Spleen (tissue), 11 donors: Measurements from ENCODE around the gene LDHAL6A. TPM values are rescaled to one million over a fixed set of nuclear protein-coding genes. Genes with fewer than 3 reads are reported as not detected.

ENCODE experiments used
- DNase-seq: peaks from one replicate; pipeline ENCODE4 v3.0.0-alpha.2; 2020
- H3K27ac ChIP-seq, 8 donors: fragments of 200-600 bp; sonication (generic) in 7 of 8; 1 replicate in 4 of 8; 2 replicates in 4 of 8; pipeline versions ENCODE4 v1.5.0 to v1.8.0; 2016 to 2021; ENCODE audit warnings: inconsistent platforms in 4 of 8, mild to moderate bottlenecking in 4 of 8, moderate library complexity in 1 of 8
- H3K27me3 ChIP-seq, 7 donors: fragments of 200-600 bp; sonication (generic) in 6 of 7; replicated peaks in 1 of 7; 1 replicate in 4 of 7; 2 replicates in 3 of 7; pipeline versions ENCODE4 v1.5.0 to v1.8.0; 2016 to 2021; ENCODE audit warnings: inconsistent platforms in 3 of 7, mild to moderate bottlenecking in 1 of 7
- H3K36me3 ChIP-seq, 6 donors: fragments of 200-600 bp; sonication (generic) in 5 of 6; 1 replicate in 4 of 6; 2 replicates in 2 of 6; pipeline versions ENCODE4 v1.5.0 to v1.8.0; 2016 to 2021; ENCODE audit warnings: inconsistent platforms in 2 of 6
- H3K4me1 ChIP-seq, 6 donors: fragments of 200-600 bp; sonication (generic) in 5 of 6; 1 replicate in 3 of 6; 2 replicates in 3 of 6; pipeline versions ENCODE4 v1.5.0 to v1.8.0; 2016 to 2021; ENCODE audit warnings: inconsistent platforms in 3 of 6
- H3K4me3 ChIP-seq, 8 donors: fragments of 200-600 bp; sonication (generic) in 7 of 8; 1 replicate in 4 of 8; 2 replicates in 4 of 8; pipeline versions ENCODE4 v1.5.0 to v1.8.0; 2016 to 2021; ENCODE audit warnings: inconsistent platforms in 4 of 8, mild to moderate bottlenecking in 4 of 8, moderate library complexity in 2 of 8
- H3K9me3 ChIP-seq, 8 donors: fragments of 200-600 bp; sonication (generic) in 7 of 8; 1 replicate in 4 of 8; 2 replicates in 4 of 8; pipeline versions ENCODE4 v1.5.0 to v1.8.0; 2016 to 2021; ENCODE audit warnings: inconsistent platforms in 4 of 8
- POLR2A ChIP-seq, 3 donors: fragments of 450-650 bp; IDR thresholded peaks; one replicate each; pipeline ENCODE4 v1.5.1; 2017; ENCODE audit warnings: antibody characterized with exemption in 3 of 3, mild to moderate bottlenecking in 1 of 3
- POLR2AphosphoS5 ChIP-seq, 3 donors: sonication (generic); formaldehyde crosslinking; IDR thresholded peaks; one replicate each; pipeline ENCODE4 v1.5.1; 2017; ENCODE audit warnings: antibody characterized with exemption in 3 of 3
- WGBS, 5 donors: extraction: QIAGEN DNeasy Blood & Tissue Kit in 3 of 5; methylation state at CpG; one replicate each; pipeline versions ENCODE4 v1.1.5 to v1.1.7; 2013 to 2018; 5-methylcytosine and 5-hydroxymethylcytosine counted together
- intact Hi-C: fragments of 100-400 bp; cut with DNase I; formaldehyde crosslinking; loops from one replicate; pipeline ENCODE4 v1.15.0; 2023; ENCODE audit warnings: low total_unique reads
- polyA plus RNA-seq, 3 donors: library from polyadenylated mRNA; stranded (reverse); fragments of 200-250 nt; gene quantifications; one replicate each; pipeline ENCODE4 v1.2.1, GENCODE V29; 2013
- total RNA-seq, 7 donors: library from RNA; depleted of rRNA in 3 of 7; stranded (reverse); fragments of >200 nt in 3 of 7; fragmentation: NEBNext Ultra II Directional in 4 of 7; extraction: Animal tissue kit (Norgen Biotek cat#: 25700) in 4 of 7; gene quantifications; one replicate each; pipeline versions ENCODE4 v1.1.0 to v1.2.1, GENCODE V29; 2016 to 2021
- TF ChIP-seq, protein P1 (sequence below), 11 experiments: fragments of 200-600 bp in 7 of 11; fragments of 450-650 bp in 4 of 11; sonication (generic) in 4 of 11; IDR thresholded peaks in 8 of 11; conservative IDR thresholded peaks in 3 of 11; 1 replicate in 7 of 11; 2 replicates in 4 of 11; pipeline versions ENCODE4 v1.4.0 to v1.8.0; 2016 to 2021; ENCODE audit warnings: antibody characterized with exemption in 11 of 11, inconsistent platforms in 4 of 11, mild to moderate bottlenecking in 1 of 11
- donor health status: healthy with polysubstance abuse.
- donor health status: DM: no; HTN: no; CAD: no; lungs with moderate emphysema.
- donor health status: DM: no; HTN: no; CAD: no.
- donor health status: Bipolar disorder and iron deficiency.
- donor health status: healthy.
- donor health status: DM: no; HTN: no; CAD: no.
- donor health status: DM: yes; HTN: yes; CAD: no.

LDHAL6A gene
- total and polyA plus RNA-seq, 10 donors, result 0.02 TPM; not detected in 9

DNA sequence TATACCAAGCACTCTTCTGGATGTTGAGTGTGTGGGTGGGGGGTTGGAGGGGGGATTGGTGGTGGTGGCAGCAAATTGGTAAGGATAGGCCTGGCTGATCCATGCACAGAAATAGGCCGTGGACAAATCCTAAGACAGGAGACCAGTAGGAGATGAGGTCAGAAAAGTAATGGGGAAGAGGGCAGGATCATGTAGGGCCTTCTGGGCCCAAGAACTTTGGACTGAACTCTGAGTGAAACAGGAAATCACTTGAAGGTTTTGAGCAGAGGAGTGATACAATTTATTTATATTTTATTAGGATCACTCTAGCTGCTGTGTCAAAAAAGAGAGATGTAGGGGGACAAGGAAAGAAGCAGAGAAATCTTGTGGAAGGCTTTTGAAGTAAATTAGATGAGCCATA lies 42.4 kb downstream of the LDHAL6A start:
- Histone ChIP-seq H3K36me3 (peaks cover 4 to 97% (median 63%) of the 10 kb centered on the region in 6 donors), H3K27ac (no peak overlapping the region), H3K27me3 (no peaks in the 10 kb centered on the region), H3K4me1 (no peaks in the 10 kb centered on the region), H3K4me3 (no peak overlapping the region), H3K9me3 (no peaks in the 10 kb centered on the region)
- WGBS, 5 donors, result 85 to 92% (median 90%) methylated on average over 1 of the region's 1 CpG
- intact Hi-C loops, result no loop called here
- DNase-seq, result no peak
- TF ChIP-seq POLR2A (IDR thresholded peaks at IDR 0.05) (no peak), POLR2AphosphoS5 (IDR thresholded peaks at IDR 0.05) (no peak)
- TF ChIP-seq, protein P1, sequence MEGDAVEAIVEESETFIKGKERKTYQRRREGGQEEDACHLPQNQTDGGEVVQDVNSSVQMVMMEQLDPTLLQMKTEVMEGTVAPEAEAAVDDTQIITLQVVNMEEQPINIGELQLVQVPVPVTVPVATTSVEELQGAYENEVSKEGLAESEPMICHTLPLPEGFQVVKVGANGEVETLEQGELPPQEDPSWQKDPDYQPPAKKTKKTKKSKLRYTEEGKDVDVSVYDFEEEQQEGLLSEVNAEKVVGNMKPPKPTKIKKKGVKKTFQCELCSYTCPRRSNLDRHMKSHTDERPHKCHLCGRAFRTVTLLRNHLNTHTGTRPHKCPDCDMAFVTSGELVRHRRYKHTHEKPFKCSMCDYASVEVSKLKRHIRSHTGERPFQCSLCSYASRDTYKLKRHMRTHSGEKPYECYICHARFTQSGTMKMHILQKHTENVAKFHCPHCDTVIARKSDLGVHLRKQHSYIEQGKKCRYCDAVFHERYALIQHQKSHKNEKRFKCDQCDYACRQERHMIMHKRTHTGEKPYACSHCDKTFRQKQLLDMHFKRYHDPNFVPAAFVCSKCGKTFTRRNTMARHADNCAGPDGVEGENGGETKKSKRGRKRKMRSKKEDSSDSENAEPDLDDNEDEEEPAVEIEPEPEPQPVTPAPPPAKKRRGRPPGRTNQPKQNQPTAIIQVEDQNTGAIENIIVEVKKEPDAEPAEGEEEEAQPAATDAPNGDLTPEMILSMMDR (IDR thresholded peaks at IDR 0.05 in 8 of 11, conservative IDR thresholded peaks at IDR 0.05 in 3 of 11), result no peak

DNA sequence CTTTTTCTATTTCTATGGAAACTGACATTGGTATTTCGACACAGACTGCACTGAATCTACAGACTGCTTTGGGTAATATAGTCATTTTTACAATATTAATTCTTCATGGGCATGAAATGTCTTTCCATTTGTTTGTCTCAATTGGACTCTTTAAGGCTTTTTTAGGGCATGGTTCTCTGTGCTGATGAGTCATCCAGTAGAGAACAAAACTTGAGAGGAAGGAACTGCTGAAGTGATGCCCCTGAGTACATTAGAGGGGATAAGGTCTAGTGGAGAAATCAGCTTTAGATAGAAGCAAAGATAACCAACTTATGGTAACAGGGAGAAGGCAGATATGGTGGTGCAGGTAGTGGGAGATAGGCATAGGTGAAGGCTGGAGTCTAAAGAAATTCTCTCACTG lies 46.0 kb downstream of the LDHAL6A start:
- Histone ChIP-seq H3K27me3 (no peaks in the 10 kb centered on the region), H3K9me3 (no peaks in the 10 kb centered on the region), H3K4me1 (no peaks in the 10 kb centered on the region), H3K4me3 (no peak overlapping the region), H3K27ac (no peak overlapping the region), H3K36me3 (peaks cover 4 to 97% (median 78%) of the 10 kb centered on the region in 6 donors)
- 94 to 100% (median 98%) methylated on average over 1 of the region's 1 CpG for WGBS, 5 donors
- no peak for DNase-seq
- intact Hi-C loops, result no loop called here
- TF ChIP-seq, protein P1 (IDR thresholded peaks at IDR 0.05 in 8 of 11, conservative IDR thresholded peaks at IDR 0.05 in 3 of 11), result no peak
- TF ChIP-seq POLR2AphosphoS5 (IDR thresholded peaks at IDR 0.05) (no peak), POLR2A (IDR thresholded peaks at IDR 0.05) (no peak)

DNA sequence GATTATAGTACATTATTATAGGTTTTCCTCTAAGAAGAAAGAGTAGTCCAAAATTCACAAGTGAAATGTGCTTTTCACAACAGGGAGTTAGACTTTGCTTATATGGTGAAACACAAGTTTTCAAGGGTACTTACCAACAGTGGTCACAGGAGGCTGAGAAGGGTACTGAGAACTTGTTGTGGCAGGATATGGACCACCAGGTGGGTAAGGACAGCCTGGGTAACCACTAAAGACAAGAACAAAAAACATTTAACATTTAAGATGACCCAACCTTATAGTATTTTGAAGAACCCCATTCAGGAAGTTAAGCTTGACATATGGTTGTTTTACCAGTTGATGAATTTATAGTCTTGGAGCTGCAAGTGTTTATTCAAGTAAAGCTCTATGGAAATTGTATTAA lies 46.7 kb downstream of the LDHAL6A start:
- no peaks in the 10 kb centered on the region for H3K27me3 ChIP-seq
- TF ChIP-seq, protein P1 (IDR thresholded peaks at IDR 0.05 in 8 of 11, conservative IDR thresholded peaks at IDR 0.05 in 3 of 11), result no peak
- TF ChIP-seq POLR2AphosphoS5 (IDR thresholded peaks at IDR 0.05), result no peak
- TF ChIP-seq POLR2A (IDR thresholded peaks at IDR 0.05), result no peak
- H3K36me3 ChIP-seq, result peaks cover 4 to 97% (median 80%) of the 10 kb centered on the region in 6 donors
- no peak overlapping the region for H3K4me3 ChIP-seq
- intact Hi-C loops, result no loop called here
- no peak overlapping the region for H3K27ac ChIP-seq
- no peaks in the 10 kb centered on the region for H3K9me3 ChIP-seq
- H3K4me1 ChIP-seq, result no peaks in the 10 kb centered on the region
- no peak for DNase-seq

DNA sequence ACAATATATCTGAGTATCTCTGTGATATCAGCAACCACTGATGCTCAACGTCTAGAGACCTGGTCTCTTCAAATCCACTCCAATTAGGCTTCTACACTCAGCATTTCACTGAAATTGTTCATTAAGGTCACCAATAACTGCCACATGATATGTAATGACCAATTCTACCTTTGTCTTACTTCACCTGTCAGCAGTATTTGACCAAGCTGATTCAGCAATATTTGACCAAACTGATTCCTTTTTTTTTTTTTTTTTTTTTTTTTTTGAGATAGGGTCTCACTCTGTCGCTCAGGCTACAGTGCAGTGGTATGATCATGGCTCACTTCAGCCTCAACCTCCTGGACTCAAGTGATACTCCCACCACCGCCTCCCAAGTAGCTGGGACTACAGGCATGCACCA lies 65.5 kb downstream of the LDHAL6A start:
- Histone ChIP-seq H3K9me3 (no peaks in the 10 kb centered on the region), H3K4me1 (peaks cover 17 to 67% (median 36%) of the 10 kb centered on the region in 6 donors), H3K27me3 (no peaks in the 10 kb centered on the region), H3K36me3 (peaks cover 0 to 69% (median 16%) of the 10 kb centered on the region in 6 donors), H3K27ac (no peak overlapping the region), H3K4me3 (no peak overlapping the region)
- intact Hi-C loops, result no loop called here
- WGBS, 5 donors, result 61 to 98% (median 95%) methylated on average over 3 of the region's 3 CpGs
- no peak for DNase-seq
- TF ChIP-seq, protein P1 (IDR thresholded peaks at IDR 0.05 in 8 of 11, conservative IDR thresholded peaks at IDR 0.05 in 3 of 11), result no peak
- TF ChIP-seq POLR2A (IDR thresholded peaks at IDR 0.05) (no peak), POLR2AphosphoS5 (IDR thresholded peaks at IDR 0.05) (no peak)
